GM23338 (cell line): Measurements from ENCODE around the gene CFAP74. TPM values are rescaled to one million over a fixed set of nuclear protein-coding genes. Genes with fewer than 3 reads are reported as not detected.

Experiments
- ATAC-seq: fragments of 200-7000 bp; cut with Tn5 transposase; 3 replicates; pipeline ENCODE4 v1.9.1; 2020
- DNase-seq: peaks from one replicate; pipeline ENCODE4 v3.0.0-alpha.2; 2015; ENCODE audit warnings: low spot score
- H2AFZ ChIP-seq: fragments of 200-600 bp; sonication (generic); 2 replicates; pipeline ENCODE4 v1.8.0; 2016; ENCODE audit warnings: antibody characterized with exemption, mild to moderate bottlenecking, moderate library complexity
- H3F3A ChIP-seq: fragments of 200-600 bp; sonication (generic); replicated peaks from 2 replicates; pipeline ENCODE4 v1.8.0; 2017; ENCODE audit warnings: antibody characterized with exemption, mixed run types, low read depth
- H3K27ac ChIP-seq: fragments of 200-600 bp; sonication (generic); 2 replicates; pipeline ENCODE4 v1.6.1; 2016; ENCODE audit warnings: low read depth
- H3K27me3 ChIP-seq: fragments of 200-600 bp; sonication (generic); 2 replicates; pipeline ENCODE4 v1.8.0; 2016; ENCODE audit warnings: mild to moderate bottlenecking, mixed run types, moderate library complexity; ENCODE audit not compliant: insufficient read depth
- H3K36me3 ChIP-seq: fragments of 200-600 bp; sonication (generic); 2 replicates; pipeline ENCODE4 v1.8.0; 2016; ENCODE audit warnings: mild to moderate bottlenecking; ENCODE audit not compliant: insufficient read depth
- H3K4me1 ChIP-seq: fragments of 200-600 bp; sonication (generic); 2 replicates; pipeline ENCODE4 v1.8.0; 2016; ENCODE audit warnings: mild to moderate bottlenecking, moderate library complexity; ENCODE audit not compliant: insufficient read depth
- H3K4me2 ChIP-seq: fragments of 200-600 bp; sonication (generic); 2 replicates; pipeline ENCODE4 v1.7.1; 2017; ENCODE audit warnings: mixed run types
- H3K4me3 ChIP-seq: fragments of 200-600 bp; sonication (generic); 2 replicates; pipeline ENCODE4 v1.6.1; 2016; ENCODE audit warnings: mixed run types
- H3K79me2 ChIP-seq: fragments of 200-600 bp; sonication (generic); replicated peaks from 2 replicates; pipeline ENCODE4 v1.8.0; 2017; ENCODE audit warnings: mild to moderate bottlenecking; ENCODE audit not compliant: insufficient read depth
- H3K9me2 ChIP-seq: fragments of 200-600 bp; sonication (generic); 2 replicates; pipeline ENCODE4 v1.8.0; 2017; ENCODE audit not compliant: insufficient read depth
- H4K20me1 ChIP-seq: fragments of 200-600 bp; sonication (generic); replicated peaks from 2 replicates; pipeline ENCODE4 v1.8.0; 2017; ENCODE audit warnings: mild to moderate bottlenecking; ENCODE audit not compliant: insufficient read depth
- H3K27ac Mint-ChIP-seq: 2 replicates; pipeline ENCODE4 v1.8.0; 2020; ENCODE audit warnings: inconsistent platforms, mild to moderate bottlenecking, moderate library complexity, mixed read lengths
- H3K27me3 Mint-ChIP-seq: 3 replicates; pipeline ENCODE4 v1.8.0; 2022; ENCODE audit warnings: low read depth, mild to moderate bottlenecking, moderate library complexity, mixed read lengths, inconsistent platforms; ENCODE audit not compliant: insufficient read depth, poor library complexity
- H3K36me3 Mint-ChIP-seq: 3 replicates; pipeline ENCODE4 v1.8.0; 2021; ENCODE audit warnings: low read depth, mild to moderate bottlenecking, inconsistent platforms, moderate library complexity, mixed read lengths
- H3K4me1 Mint-ChIP-seq: 3 replicates; pipeline ENCODE4 v1.8.0; 2020; ENCODE audit warnings: mild to moderate bottlenecking, inconsistent platforms, mixed read lengths
- H3K4me3 Mint-ChIP-seq: 3 replicates; pipeline ENCODE4 v1.8.0; 2021; ENCODE audit warnings: moderate library complexity, mild to moderate bottlenecking, inconsistent platforms, mixed read lengths
- H3K9me3 Mint-ChIP-seq: 3 replicates; pipeline ENCODE4 v1.8.0; 2020; ENCODE audit warnings: moderate library complexity, mild to moderate bottlenecking, inconsistent platforms, mixed read lengths
- CREB1 ChIP-seq: fragments of 250-450 bp; sonication (Bioruptor Pico); IDR thresholded peaks from 2 replicates; pipeline ENCODE4 v1.5.0; 2020; ENCODE audit warnings: low read depth, mild to moderate bottlenecking, moderate library complexity
- CTCF ChIP-seq, 2 experiments: fragments of 200-600 bp in 1 of 2; sonication (generic) in 1 of 2; conservative IDR thresholded peaks; 2 replicates each; pipeline versions ENCODE4 v1.5.1 to v1.6.1; 2016 to 2017; ENCODE audit warnings: antibody characterized with exemption in 2 of 2, low read depth in 2 of 2, mild to moderate bottlenecking in 2 of 2, moderate library complexity in 1 of 2
- ETS1 ChIP-seq: IDR thresholded peaks from 2 replicates; pipeline ENCODE4 v1.6.1; 2016; ENCODE audit warnings: antibody characterized with exemption
- EZH2 ChIP-seq: fragments of 200-600 bp; sonication (generic); IDR thresholded peaks from one replicate; pipeline ENCODE4 v1.8.0; 2017; ENCODE audit warnings: antibody characterized with exemption, mild to moderate bottlenecking, low read depth; ENCODE audit not compliant: unreplicated experiment
- EZH2phosphoT487 ChIP-seq: fragments of 200-600 bp; sonication (generic); IDR thresholded peaks from one replicate; pipeline ENCODE4 v1.8.1; 2018; ENCODE audit warnings: antibody characterized with exemption; ENCODE audit not compliant: unreplicated experiment
- JUNB ChIP-seq: IDR thresholded peaks from one replicate; pipeline ENCODE4 v1.6.1; 2016; ENCODE audit warnings: antibody characterized with exemption; ENCODE audit not compliant: unreplicated experiment
- NANOG ChIP-seq: IDR thresholded peaks from 2 replicates; pipeline ENCODE4 v1.6.1; 2016; ENCODE audit warnings: antibody characterized with exemption, borderline replicate concordance
- POLR2AphosphoS5 ChIP-seq: IDR thresholded peaks from 2 replicates; pipeline ENCODE4 v1.6.1; 2016; ENCODE audit warnings: antibody characterized with exemption, low read depth
- STAT1 ChIP-seq: IDR thresholded peaks from one replicate; pipeline ENCODE4 v1.6.1; 2016; ENCODE audit warnings: antibody characterized with exemption; ENCODE audit not compliant: unreplicated experiment
- ZNF114 ChIP-seq: fragments of 250-450 bp; sonication (Bioruptor Pico); IDR thresholded peaks from 2 replicates; pipeline ENCODE4 v1.5.0; 2020; ENCODE audit warnings: mild to moderate bottlenecking, moderate library complexity
- ZNF331 ChIP-seq: fragments of 250-450 bp; sonication (Bioruptor Pico); IDR thresholded peaks from 2 replicates; pipeline ENCODE4 v1.5.0; 2020; ENCODE audit warnings: low read depth, mild to moderate bottlenecking, moderate library complexity
- polyA plus RNA-seq: library from polyadenylated mRNA; unstranded; fragments of >200 nt; fragmentation: Nextera tagmentation; extraction: Ambion mirVana; gene quantifications from 2 replicates; pipeline ENCODE4 v1.2.1, GENCODE V29; 2016
- total RNA-seq: library from RNA; depleted of rRNA; stranded (reverse); fragments of >200 nt; shearing (Covaris generic); gene quantifications from 2 replicates; pipeline ENCODE4 v1.2.3, GENCODE V29; 2014
- TF ChIP-seq, protein P1 (sequence below): IDR thresholded peaks from one replicate; pipeline ENCODE4 v1.6.1; 2018; ENCODE audit warnings: antibody characterized with exemption; ENCODE audit not compliant: unreplicated experiment

CFAP74 gene
- total and polyA plus RNA-seq, 2 experiments from 2014 or later = 0.21 TPM; not detected in 1

DNA sequence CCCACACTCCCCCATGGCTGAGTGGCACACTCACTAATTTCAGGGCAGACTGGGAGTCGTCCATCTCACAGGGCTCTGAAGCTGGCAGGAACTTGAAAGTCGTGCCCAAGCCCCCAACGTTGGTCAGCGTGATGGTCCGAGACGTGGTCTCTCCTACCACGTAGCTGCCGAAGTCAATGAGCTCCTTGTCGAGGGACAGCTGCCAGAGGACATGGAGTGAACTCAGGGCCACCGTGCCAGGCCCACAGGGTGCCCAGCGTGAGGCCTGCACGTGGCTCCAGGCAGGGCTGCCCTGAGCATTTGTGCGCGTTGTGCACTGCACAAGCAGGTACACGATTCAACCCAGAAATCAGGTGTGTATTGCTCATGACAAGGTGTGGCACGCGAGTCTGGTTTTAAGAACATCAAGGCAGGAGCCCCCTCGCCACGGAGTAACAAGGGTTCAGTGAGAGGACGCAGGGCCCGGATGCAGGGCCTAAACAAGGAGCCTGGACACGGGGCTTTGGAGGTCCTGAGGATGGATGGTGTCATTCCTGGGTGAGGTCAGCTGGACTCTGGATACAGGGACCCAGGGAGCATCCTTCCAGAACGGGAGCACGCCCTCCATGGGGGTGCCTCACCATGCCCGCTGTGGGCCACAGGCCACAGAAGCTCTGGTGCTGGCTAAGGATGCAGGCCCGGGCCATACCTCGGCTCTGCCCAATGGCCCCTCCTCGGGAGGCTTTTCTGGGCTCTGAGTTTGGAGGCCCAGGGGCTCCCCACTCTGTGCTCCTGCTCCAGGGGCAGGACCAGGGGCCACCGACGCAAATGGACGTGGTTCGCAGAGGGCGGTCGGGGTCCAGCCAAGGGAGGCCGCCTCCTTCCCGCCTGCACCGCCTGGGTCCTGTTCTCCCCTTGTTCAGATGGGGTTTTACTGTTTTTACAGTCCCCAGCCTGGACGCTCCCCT, 46.7 kb downstream of the CFAP74 start (continued):
- TF ChIP-seq, protein P1, sequence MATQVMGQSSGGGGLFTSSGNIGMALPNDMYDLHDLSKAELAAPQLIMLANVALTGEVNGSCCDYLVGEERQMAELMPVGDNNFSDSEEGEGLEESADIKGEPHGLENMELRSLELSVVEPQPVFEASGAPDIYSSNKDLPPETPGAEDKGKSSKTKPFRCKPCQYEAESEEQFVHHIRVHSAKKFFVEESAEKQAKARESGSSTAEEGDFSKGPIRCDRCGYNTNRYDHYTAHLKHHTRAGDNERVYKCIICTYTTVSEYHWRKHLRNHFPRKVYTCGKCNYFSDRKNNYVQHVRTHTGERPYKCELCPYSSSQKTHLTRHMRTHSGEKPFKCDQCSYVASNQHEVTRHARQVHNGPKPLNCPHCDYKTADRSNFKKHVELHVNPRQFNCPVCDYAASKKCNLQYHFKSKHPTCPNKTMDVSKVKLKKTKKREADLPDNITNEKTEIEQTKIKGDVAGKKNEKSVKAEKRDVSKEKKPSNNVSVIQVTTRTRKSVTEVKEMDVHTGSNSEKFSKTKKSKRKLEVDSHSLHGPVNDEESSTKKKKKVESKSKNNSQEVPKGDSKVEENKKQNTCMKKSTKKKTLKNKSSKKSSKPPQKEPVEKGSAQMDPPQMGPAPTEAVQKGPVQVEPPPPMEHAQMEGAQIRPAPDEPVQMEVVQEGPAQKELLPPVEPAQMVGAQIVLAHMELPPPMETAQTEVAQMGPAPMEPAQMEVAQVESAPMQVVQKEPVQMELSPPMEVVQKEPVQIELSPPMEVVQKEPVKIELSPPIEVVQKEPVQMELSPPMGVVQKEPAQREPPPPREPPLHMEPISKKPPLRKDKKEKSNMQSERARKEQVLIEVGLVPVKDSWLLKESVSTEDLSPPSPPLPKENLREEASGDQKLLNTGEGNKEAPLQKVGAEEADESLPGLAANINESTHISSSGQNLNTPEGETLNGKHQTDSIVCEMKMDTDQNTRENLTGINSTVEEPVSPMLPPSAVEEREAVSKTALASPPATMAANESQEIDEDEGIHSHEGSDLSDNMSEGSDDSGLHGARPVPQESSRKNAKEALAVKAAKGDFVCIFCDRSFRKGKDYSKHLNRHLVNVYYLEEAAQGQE = no peak
- TF ChIP-seq POLR2AphosphoS5 (no peak), ETS1 (no peak), EZH2phosphoT487 (no peak), ZNF331 (CRISPR knock-in tag) (no peak), ZNF114 (CRISPR knock-in tag) (no peak), STAT1 (no peak), EZH2 (no peak), CREB1 (CRISPR knock-in tag) (no peak), CTCF (conservative IDR thresholded peaks at IDR 0.05; ENCODE audit: low read depth in 2 of 2) (no peak)

DNA sequence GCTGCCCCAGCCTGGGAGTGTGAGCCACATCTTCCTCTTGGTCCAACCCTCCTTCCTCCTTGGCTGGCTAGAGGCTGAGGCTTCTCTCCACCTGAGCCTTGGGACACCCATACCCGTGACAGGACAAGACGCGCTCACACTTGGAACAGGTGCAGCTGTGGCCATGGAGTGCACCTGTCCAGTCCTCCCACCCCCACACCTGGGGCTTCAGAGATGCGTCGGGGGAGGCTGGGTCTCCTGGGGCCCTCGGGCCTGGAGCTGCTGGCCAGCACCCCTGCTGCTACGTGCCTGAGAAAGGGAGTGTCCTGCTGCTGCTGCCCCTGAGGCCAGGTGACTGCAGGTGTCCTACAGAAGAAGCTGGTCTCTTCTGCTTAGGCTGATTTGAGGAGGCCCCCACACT, 47.5 kb downstream of the CFAP74 start:
- DNase-seq (no peak), ATAC-seq (no peak)
- Histone ChIP-seq H3K4me1 (peaks cover 3% of the 10 kb centered on the region; the same call in 1 of the 2 replicates), H3K36me3 (no peaks in the 10 kb centered on the region), H3K9me2 (no peaks in the 10 kb centered on the region), H4K20me1 (no peaks in the 10 kb centered on the region), H3K4me2 (no peak overlapping the region), H3K79me2 (no peaks in the 10 kb centered on the region), H2AFZ (no peak overlapping the region), H3F3A (peaks cover 9% of the 10 kb centered on the region), H3K4me3 (no peak overlapping the region), H3K27ac (no peak overlapping the region), H3K27me3 (no peaks in the 10 kb centered on the region)
- Mint-ChIP-seq H3K9me3 (peaks cover 3% of the 10 kb centered on the region), H3K4me3 (no peak overlapping the region), H3K27ac (no peak overlapping the region), H3K4me1 (peaks cover 14% of the 10 kb centered on the region), H3K27me3 (peaks cover 13% of the 10 kb centered on the region), H3K36me3 (peaks cover 2% of the 10 kb centered on the region; the same call in 2 of the 3 replicates)
- TF ChIP-seq ZNF331 (CRISPR knock-in tag) (no peak), NANOG (no peak), EZH2phosphoT487 (no peak), EZH2 (no peak), CTCF (conservative IDR thresholded peaks at IDR 0.05; ENCODE audit: low read depth in 2 of 2) (no peak), STAT1 (no peak), JUNB (no peak), ZNF114 (CRISPR knock-in tag) (no peak)
- TF ChIP-seq, protein P1 = no peak
